GM12801 (cell line): ENCODE results near the gene GPR55.

ENCODE experiments used
- CTCF ChIP-seq: IDR thresholded peaks from one replicate; pipeline ENCODE4 v1.5.1; 2011; ENCODE audit warnings: control low read depth; ENCODE audit not compliant: insufficient read length; ENCODE audit errors: extremely low read depth

GPR55 gene

GRCh38 chr2:230924470-230925341, at the start of gene GPR55:
Gene GPR55 (minus strand): TSS chr2:230925242. CDS start chr2:230910962, 14,280 bp downstream.
- no peak for TF ChIP-seq CTCF

GRCh38 chr2:230974096-230974913, 49.3 kb upstream of the GPR55 start:
- no peak for TF ChIP-seq CTCF

GRCh38 chr2:230972046-230972445, 47.0 kb upstream of the GPR55 start:
- no peak for TF ChIP-seq CTCF

- no peak for TF ChIP-seq CTCF
These were observed 44.6 kb upstream of the GPR55 start for GRCh38 chr2:230969659-230970015.

GRCh38 chr2:230968921-230969658, 44.0 kb upstream of the GPR55 start:
- no peak for TF ChIP-seq CTCF

- TF ChIP-seq CTCF: no peak
These were observed 42.1 kb upstream of the GPR55 start for GRCh38 chr2:230967113-230967512.
